HG03378 (cell line): ENCODE data around the gene SLC39A11.
"Not testable (repeated sequence)": the region's sequence is repeated elsewhere in the genome, so short reads cannot be mapped to it uniquely, and the experiment has no call there.

ENCODE experiments used
- ATAC-seq: cut with Tn5 transposase; IDR thresholded peaks from one replicate; pipeline ENCODE4 v1.9.1; 2021; ENCODE audit warnings: mild to moderate bottlenecking, moderate library complexity; ENCODE audit not compliant: unreplicated experiment

Gene SLC39A11

GRCh38 chr17:72928454-72929136 is 163.9 kb downstream of the SLC39A11 start:
- ATAC-seq, result no peak

GRCh38 chr17:72927760-72928159 is 164.7 kb downstream of the SLC39A11 start:
- no peak for ATAC-seq

- ATAC-seq, result no peak
Measured at GRCh38 chr17:72927146-72927545, 165.3 kb downstream of the SLC39A11 start.

GRCh38 chr17:72926171-72926570 is 166.3 kb downstream of the SLC39A11 start:
- ATAC-seq, result no peak

GRCh38 chr17:72924196-72924595 is 168.3 kb downstream of the SLC39A11 start:
- no peak for ATAC-seq

GRCh38 chr17:72922219-72922618 is 170.3 kb downstream of the SLC39A11 start:
- ATAC-seq, result no peak

- no peak for ATAC-seq
Measured at GRCh38 chr17:72921347-72922054, 171.0 kb downstream of the SLC39A11 start.

GRCh38 chr17:72920513-72920912 is 172.0 kb downstream of the SLC39A11 start:
- ATAC-seq, result no peak

- no peak for ATAC-seq
Measured at GRCh38 chr17:72916991-72917390, 175.5 kb downstream of the SLC39A11 start.

- no peak for ATAC-seq
Measured at GRCh38 chr17:72915625-72916081, 176.8 kb downstream of the SLC39A11 start.

GRCh38 chr17:72913142-72913682 is 179.3 kb downstream of the SLC39A11 start:
- ATAC-seq, result no peak

GRCh38 chr17:72906306-72906705 is 186.2 kb downstream of the SLC39A11 start:
- ATAC-seq, result no peak

GRCh38 chr17:72903522-72903921 is 189.0 kb downstream of the SLC39A11 start:
- no peak for ATAC-seq

- no peak for ATAC-seq
Measured at GRCh38 chr17:72901657-72902056, 190.8 kb downstream of the SLC39A11 start.

- no peak for ATAC-seq
Measured at GRCh38 chr17:72901083-72901482, 191.4 kb downstream of the SLC39A11 start.

- no peak for ATAC-seq
Measured at GRCh38 chr17:72900654-72900971, 191.9 kb downstream of the SLC39A11 start.

- ATAC-seq, result no peak
Measured at GRCh38 chr17:72898725-72899124, 193.8 kb downstream of the SLC39A11 start.

- ATAC-seq, result not testable (repeated sequence)
Measured at GRCh38 chr17:72896288-72896687, 196.2 kb downstream of the SLC39A11 start.

- ATAC-seq, result no peak
Measured at GRCh38 chr17:72891627-72892026, 200.9 kb downstream of the SLC39A11 start.

- no peak for ATAC-seq
Measured at GRCh38 chr17:72890711-72891110, 201.8 kb downstream of the SLC39A11 start.

- ATAC-seq, result no peak
Measured at GRCh38 chr17:72887917-72888316, 204.6 kb downstream of the SLC39A11 start.

GRCh38 chr17:72887322-72887721 is 205.2 kb downstream of the SLC39A11 start:
- no peak for ATAC-seq
